Dedifferentiated amniotic fluid mesenchymal stem cell (primary cell): ENCODE results near the gene CCDC24.

Experiments
- DNase-seq: peaks from one replicate; pipeline ENCODE4 v3.0.0-alpha.2; 2016; ENCODE audit errors: extremely low spot score

CCDC24 gene

GRCh38 chr1:43991476-43992231 is at the start of gene CCDC24:
Gene CCDC24, plus strand, starts transcription at chr1:43991599. Its CDS starts 280 bp downstream, at chr1:43991879.
- peak; percentile 77 for DNase-seq

- no peak for DNase-seq
Measured at GRCh38 chr1:43942411-43942810, 49.0 kb upstream of the CCDC24 start.

GRCh38 chr1:43944860-43945259 is 46.5 kb upstream of the CCDC24 start:
- no peak for DNase-seq

- DNase-seq = no peak
Measured at GRCh38 chr1:43945674-43946235, 45.6 kb upstream of the CCDC24 start.

GRCh38 chr1:43946236-43947060 is 45.0 kb upstream of the CCDC24 start, which contains the start of gene IPO13:
Gene IPO13, plus strand, starts transcription at chr1:43946950. Its CDS starts 651 bp downstream, at chr1:43947601.
- peak; percentile 94 for DNase-seq

GRCh38 chr1:43947061-43947873 is 44.1 kb upstream of the CCDC24 start:
- DNase-seq = no peak

GRCh38 chr1:43947874-43948437 is 43.4 kb upstream of the CCDC24 start:
- no peak for DNase-seq

- no peak for DNase-seq
Measured at GRCh38 chr1:43949678-43950077, 41.7 kb upstream of the CCDC24 start.

GRCh38 chr1:43951021-43951985 is 40.1 kb upstream of the CCDC24 start:
- DNase-seq = no peak

GRCh38 chr1:43952731-43953346 is 38.6 kb upstream of the CCDC24 start:
- DNase-seq = no peak

- DNase-seq = no peak
Measured at GRCh38 chr1:43953361-43953760, 38.0 kb upstream of the CCDC24 start.

GRCh38 chr1:43954036-43954435 is 37.4 kb upstream of the CCDC24 start:
- no peak for DNase-seq

GRCh38 chr1:43956234-43956633 is 35.2 kb upstream of the CCDC24 start:
- no peak for DNase-seq

GRCh38 chr1:43957407-43958040 is 33.9 kb upstream of the CCDC24 start:
- no peak for DNase-seq

- no peak for DNase-seq
Measured at GRCh38 chr1:43958351-43959255, 32.8 kb upstream of the CCDC24 start.

GRCh38 chr1:43960798-43961197 is 30.6 kb upstream of the CCDC24 start:
- no peak for DNase-seq

GRCh38 chr1:43961692-43962091 is 29.7 kb upstream of the CCDC24 start:
- DNase-seq = no peak

- no peak for DNase-seq
Measured at GRCh38 chr1:43962324-43962723, 29.1 kb upstream of the CCDC24 start.
